ENCODE results near the gene PTPN13. TPM values are rescaled to one million over a fixed set of nuclear protein-coding genes. Genes with fewer than 3 reads are reported as not detected.

The PTPN13 gene, protein sequence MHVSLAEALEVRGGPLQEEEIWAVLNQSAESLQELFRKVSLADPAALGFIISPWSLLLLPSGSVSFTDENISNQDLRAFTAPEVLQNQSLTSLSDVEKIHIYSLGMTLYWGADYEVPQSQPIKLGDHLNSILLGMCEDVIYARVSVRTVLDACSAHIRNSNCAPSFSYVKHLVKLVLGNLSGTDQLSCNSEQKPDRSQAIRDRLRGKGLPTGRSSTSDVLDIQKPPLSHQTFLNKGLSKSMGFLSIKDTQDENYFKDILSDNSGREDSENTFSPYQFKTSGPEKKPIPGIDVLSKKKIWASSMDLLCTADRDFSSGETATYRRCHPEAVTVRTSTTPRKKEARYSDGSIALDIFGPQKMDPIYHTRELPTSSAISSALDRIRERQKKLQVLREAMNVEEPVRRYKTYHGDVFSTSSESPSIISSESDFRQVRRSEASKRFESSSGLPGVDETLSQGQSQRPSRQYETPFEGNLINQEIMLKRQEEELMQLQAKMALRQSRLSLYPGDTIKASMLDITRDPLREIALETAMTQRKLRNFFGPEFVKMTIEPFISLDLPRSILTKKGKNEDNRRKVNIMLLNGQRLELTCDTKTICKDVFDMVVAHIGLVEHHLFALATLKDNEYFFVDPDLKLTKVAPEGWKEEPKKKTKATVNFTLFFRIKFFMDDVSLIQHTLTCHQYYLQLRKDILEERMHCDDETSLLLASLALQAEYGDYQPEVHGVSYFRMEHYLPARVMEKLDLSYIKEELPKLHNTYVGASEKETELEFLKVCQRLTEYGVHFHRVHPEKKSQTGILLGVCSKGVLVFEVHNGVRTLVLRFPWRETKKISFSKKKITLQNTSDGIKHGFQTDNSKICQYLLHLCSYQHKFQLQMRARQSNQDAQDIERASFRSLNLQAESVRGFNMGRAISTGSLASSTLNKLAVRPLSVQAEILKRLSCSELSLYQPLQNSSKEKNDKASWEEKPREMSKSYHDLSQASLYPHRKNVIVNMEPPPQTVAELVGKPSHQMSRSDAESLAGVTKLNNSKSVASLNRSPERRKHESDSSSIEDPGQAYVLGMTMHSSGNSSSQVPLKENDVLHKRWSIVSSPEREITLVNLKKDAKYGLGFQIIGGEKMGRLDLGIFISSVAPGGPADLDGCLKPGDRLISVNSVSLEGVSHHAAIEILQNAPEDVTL (N-terminal part only)
- 7.2 and 7.7 TPM in 2 replicates for total RNA-seq

DNA sequence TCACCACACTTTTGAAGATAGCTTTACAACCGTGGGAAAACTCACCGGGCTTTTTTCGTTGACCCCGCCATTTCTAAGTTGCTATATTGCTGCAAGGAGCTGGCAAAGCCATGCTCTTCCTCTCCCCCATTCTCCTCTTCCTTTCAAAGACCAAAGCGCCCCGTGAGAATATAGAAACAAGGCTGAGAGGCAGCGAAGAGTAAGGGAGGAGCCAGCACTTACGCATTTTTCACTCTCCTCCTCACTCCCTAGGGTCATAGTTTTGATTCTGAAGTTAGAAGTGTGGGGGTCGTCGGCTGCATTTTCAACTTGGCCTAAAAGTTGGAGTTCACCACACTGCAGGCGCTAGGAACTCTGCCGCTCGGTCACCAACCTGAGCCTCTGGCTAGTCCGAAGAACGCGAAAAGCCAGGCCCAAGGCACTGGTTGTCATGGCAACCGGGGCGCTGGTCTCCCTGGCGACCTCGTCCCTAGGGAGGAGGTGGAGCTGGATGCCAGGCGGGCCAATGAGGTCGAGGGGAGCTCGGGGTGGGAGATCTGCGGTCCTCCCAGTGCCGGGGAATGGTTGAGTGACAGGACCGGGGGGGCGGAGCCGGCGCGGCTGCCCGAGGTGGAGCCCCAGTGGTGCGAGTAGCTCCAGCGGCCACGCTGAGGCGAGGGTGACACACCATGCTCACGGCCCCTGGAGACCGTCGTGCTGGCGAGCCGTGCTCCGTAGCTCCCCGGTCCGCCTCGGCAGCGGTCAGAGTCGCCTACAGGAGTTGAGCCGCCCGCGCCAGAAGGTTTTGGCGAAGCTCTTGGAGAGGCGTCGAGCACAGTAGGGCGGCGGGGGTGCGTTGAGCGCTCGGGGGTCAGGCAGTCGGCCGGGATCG, at the start of gene PTPN13:
TSS of gene PTPN13 (plus strand) at position 628 of the 871 bp plus-strand sequence. CDS start 40,942 bp downstream, outside the sequence.

DNA sequence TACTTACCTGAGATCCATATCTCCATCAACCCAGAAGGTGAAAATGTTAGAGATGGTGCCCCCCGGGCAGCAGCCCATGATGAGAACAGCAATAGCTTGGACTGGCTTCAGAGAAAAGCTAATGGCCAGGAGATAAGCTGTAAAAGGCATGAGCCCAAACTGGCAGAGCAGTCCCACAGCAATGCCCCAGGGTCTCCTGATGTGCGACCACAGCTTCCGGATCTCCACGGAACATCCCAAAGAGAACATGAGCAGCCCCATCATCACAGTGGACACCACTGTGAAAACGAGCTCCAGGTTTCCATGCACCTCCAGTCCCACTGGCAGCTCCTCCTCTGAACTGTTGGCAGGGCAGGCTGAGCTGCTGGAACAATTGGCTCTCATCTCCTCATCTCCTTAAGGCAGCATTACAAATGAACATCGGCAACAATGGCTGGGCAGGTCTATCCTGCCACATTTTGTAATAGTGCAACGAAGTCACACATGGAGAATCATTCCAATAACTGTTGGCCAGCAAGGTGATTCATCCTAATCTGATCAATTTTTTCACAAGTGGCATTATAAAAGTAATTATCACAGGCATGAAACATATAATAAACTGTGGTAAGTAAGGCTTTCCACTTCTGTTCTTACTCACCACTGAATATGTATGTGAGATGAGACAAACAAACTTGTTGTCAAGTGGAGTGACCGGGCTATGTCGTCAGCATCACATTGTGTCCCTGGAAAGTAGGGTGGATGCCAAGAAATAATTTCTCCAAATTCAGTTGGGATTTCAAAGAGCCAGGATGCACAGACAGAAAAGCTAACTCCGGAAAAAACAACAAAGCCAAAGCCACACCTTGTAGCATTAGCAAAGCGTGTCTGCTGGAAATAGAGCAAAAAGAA, 254.9 kb downstream of the PTPN13 start, which contains the start of gene SLC10A6:
TSS of gene SLC10A6 (minus strand) at position 653 of the 888 bp plus-strand sequence. CDS start at position 384, 269 bp downstream.

Other genes with a start within 250 kb of the PTPN13 start
- gene MAPK10, start 234.3 kb upstream of the PTPN13 start, total RNA-seq = 0.27 and 0.36 TPM in 2 replicates

All from thoracic aorta endothelial cell (primary cell).